Bone marrow (tissue), 2 donors: ENCODE results near the gene SDF2.

Experiments
- DNase-seq, 2 donors: peaks; one replicate each; lab custom pipeline; 2025; lab: John Stamatoyannopoulos, UW

SDF2 gene, protein sequence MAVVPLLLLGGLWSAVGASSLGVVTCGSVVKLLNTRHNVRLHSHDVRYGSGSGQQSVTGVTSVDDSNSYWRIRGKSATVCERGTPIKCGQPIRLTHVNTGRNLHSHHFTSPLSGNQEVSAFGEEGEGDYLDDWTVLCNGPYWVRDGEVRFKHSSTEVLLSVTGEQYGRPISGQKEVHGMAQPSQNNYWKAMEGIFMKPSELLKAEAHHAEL

DNA sequence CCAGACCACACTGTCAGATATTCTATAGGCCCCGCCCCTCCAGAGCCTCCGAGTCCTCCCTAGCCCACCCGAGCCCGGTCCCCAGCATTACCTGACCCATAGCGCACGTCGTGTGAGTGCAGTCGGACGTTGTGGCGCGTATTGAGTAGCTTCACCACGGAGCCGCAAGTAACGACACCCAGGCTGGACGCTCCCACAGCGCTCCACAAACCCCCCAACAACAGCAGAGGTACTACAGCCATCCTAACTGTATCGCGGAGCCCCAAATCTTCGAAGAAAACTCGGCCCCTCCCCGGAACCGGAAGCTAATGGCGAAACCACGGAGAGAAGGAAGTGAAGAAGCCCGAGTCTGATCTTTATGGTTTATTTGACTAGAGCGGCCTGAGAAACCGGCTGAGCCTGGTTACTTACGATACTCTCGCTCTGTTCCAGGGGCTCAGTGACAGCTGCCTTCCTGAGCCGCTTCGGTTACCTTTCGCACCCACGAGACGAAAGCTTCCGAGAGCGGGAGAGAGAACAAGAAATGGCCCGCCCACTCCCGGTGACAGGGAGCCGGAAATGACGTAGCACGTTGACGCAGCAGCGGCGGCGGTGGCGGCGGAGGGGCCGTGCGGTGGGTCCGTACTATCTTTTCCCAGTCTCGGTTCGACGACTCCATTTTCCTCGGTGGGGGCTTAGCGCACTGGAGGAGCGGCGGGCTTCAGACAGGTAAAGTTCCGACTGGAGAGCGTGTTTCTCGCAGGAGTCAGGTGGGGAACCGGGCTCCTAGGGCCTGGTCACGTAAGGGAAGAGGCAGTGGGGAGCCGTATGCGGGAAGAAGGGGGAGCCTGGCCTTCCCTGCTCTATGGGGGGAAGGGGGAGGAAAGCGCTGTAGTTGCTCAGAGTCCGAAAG, at the start of gene SDF2, which contains the start of gene SUPT6H:
TSS of gene SDF2 (minus strand) at position 272 of the 892 bp plus-strand sequence. CDS start at position 242, 30 bp downstream.
TSS of gene SUPT6H (plus strand) at position 571 of the 892 bp plus-strand sequence. CDS start 11,197 bp downstream, outside the sequence.
- peak; percentile 93 to 97 for DNase-seq

DNA sequence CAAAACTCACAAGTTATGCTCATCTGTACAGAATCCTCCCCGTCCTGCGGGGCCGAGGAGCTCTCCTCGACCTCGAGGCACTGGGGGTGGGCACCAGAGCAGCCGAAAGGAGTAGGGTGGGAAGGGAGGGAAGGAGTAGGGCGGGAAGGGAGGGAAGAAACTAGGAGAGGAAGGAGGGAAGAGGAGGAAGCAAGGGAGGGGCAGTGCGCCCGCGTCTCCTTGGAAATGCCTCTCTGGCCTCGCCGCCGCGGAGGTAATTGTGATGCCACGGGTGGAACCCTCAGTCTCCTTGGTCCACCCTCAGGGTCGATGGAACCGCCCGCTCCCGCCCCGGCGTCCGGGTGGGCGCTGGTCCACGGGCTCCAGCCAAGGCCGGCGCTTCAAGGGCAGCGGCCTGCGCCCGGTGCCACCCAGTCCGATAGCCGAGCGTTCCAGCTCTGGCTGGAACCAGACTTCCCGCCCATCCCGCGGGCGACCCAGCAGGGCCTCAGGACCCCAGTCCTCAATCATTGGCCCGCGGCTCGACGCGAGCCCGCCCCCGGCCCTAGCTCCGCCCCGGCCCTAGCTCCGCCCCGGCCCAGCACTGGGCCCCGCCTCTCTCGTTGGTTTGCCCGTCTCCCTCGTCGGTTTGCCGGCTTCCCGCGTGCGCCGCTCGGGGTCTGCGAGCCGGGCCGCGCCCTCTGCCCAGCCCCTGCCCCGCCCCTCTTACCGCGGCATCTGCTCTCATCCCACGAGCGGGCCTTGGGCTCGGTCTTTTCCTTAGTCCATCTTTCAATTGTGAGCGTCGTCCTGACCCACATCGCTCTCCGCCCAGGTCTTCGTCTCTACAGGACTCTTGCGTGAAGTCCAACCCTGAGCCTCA, 49.4 kb upstream of the SDF2 start:
- peak; percentile 67 to 75 for DNase-seq

DNA sequence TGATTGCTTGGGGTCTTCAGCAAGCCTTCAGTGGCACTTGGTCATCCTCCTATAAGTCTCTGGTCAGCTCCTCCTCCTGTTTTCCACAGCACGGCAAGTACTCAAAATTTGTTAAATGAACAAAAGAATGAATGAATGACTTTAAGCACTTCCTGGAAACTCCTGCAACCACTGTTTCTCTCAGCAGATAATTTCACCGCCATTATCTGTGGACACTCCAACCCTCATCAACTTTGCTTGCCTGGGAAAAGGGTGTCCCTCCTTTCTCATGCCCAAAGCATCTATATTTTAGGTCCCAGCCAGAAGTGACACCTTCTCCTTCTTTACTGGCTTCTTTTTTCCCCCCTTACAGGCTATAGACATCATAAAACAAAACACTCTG, 45.6 kb upstream of the SDF2 start:
- DNase-seq = no peak

DNA sequence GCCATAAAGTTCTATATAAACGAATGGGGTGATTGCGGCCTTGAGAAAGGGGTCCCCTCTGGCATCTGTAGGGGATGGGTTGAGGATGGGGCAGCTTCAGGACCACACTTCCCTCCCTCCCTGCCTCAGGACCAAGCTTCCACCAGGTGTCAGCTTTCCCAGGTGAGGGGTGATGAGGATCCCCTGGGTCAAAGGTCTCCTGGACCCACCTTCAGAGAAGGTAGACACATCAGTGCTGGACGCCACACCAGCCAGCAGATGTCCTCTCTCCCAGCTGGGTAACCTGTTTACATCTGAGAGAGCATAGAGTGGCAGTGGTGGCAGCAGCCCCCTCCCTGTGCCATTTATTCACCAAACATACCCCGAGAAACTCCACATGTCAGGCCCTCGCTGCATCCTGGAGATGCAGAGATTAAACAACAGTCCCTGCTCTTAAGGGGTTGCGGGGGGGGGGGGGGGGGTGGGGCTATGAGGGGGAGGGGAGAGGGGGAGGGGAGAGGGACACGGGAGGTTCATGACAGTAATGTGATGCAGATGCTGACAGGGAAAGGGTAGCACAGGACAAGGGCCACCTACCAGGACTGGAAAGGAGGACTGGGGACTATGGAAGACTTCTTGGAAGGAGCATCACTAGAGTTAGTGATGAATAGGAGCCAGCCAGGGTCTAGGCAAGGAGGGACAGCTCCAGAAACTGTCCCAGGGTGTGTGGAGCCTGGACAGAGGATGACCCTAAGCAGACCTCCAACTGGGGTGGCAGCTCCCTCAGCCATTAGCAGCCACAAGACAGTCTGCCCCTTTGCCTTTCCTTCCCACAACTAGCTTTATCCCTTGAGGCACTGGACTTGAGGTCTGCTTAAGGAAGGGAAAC, 45.0 kb upstream of the SDF2 start:
- DNase-seq = no peak

DNA sequence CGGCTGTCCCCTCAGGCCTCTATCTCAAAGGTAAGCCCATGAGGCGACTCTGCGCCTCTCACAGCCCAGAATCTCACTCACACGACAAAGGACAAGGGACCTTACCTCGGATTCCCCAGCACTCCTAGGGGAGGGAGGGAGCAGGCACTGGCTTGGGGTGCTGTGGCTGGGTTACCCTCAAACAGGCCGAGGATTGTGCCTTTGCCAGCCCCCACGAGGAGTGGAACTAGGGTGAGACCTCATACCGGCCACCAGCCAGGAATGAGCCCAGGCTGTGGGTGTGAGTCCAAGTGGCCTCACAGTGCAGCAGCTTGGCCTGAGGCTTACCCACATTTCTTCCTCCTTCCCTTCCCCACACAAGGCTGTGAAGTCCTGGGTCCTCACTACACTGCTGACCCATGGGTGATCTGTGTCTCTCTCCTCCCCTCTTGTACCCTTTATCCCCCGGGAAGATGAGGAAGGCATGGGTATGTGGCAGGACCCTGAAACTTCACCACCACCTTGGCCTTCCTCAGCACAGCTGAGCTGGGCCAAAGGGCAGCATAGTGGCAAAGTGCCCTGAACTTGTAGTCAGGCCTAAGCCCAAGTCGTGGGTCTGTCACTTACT, 44.1 kb upstream of the SDF2 start:
- no peak for DNase-seq

DNA sequence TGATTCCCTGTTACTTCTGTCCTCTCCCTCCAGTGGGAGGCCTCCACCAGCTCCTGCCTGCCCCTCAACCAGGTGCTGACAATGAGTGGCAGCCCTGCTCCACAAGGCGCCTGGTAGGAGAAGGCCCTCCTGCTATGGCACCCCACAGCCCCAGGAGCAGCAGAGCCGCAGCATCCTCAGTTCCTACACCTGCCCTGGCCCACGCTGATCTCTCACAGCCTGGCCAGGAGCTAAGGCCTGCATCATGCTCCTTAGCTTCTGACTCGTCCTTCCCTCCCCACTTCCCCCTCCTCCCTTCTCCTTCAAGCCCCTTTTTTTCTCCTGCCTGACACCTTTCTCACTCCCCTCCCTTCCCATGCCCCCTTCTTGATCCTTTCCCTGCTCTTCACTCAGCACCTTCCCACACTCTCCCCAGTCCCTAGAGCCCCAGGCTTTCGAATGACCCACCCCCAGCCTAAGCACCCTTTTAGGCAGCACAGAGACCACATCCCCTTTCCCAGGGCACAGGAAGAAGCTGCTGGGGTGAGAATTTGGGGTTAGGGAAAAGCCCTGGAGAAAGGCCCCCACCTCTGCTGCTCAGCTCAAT, 43.5 kb upstream of the SDF2 start:
- DNase-seq = no peak

DNA sequence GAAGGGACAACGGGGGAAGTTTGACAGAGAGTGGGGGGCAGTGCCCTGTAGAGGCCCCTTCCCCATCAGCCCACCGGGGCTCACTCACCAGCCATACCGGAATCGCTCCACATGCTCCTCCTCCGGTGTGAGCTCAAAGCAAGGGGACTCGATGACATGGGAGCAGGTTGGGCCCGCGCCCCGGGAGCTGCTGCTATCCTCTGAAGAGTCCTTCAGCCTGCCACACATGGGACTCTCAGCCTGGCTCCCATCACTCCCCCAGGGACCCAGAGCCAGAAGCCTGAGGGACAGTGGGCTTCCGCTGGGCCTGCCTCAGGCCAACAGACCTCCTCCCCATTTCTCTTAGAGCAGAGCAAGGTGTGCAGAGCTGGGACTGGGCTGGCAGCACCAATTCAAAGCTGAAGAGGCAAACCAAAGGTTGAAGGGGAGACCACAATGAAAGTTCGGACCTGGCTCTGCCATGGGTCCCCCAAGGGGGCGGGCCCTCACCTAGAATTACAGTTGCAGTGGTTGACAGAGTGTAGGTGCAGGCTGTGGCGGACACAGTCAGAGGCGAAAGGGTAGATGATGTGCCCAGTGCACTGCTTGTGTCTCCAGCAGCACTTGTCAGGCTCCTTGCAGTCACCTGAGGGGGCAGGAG, 42.6 kb upstream of the SDF2 start:
- DNase-seq = no peak

DNA sequence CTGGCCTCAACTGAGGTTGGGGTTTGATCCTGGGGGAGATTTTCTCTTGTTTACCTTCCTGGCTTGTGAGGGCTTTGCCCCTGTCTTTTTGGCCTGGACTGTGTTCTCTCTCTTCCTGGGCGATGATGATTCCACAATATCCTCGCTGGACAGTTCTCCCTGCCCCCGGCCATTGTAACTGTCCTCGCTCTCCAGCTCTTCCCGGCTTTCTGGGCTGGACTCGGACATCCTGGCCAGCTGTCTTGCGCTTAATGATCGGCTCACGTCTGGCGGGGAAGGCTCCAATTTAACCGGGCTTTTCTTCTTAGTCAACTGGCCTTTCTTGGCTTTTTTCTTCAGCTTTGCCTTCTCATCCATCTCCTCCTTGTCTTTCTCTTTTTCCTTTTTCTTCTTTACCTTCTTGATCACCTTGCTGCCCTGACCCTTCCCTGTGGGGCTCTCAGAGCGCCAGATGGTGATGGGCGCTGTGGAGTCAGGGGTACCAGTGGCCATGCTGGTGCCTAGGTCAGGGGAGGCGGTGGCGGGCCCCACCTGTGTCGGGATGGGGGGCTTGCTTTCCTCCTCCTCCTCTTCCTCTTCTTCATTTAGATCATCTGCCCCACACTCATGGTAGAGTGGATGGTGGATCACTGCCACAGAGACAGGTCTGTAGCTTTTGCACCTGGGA, 42.0 kb upstream of the SDF2 start:
- no peak for DNase-seq

DNA sequence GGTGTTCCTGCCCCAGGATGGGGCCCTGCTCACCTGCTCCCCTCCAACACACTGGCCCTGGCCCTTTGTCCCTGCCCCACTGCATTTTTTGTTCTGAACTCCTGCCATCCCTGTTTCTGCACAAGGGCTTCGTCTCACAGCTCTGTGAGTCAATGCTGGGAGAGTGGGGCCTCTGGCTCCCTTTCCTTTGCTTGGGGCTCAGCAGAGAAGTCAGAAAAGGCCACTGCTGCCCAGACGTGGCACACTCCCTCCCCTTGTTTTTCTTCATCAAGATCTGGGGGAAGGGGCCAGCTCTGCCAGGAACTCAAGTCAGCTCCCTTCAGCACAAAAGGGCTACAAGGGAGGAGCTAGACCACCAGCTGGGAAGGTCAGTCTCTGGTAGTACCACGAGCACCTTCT, 41.0 kb upstream of the SDF2 start:
- no peak for DNase-seq

DNA sequence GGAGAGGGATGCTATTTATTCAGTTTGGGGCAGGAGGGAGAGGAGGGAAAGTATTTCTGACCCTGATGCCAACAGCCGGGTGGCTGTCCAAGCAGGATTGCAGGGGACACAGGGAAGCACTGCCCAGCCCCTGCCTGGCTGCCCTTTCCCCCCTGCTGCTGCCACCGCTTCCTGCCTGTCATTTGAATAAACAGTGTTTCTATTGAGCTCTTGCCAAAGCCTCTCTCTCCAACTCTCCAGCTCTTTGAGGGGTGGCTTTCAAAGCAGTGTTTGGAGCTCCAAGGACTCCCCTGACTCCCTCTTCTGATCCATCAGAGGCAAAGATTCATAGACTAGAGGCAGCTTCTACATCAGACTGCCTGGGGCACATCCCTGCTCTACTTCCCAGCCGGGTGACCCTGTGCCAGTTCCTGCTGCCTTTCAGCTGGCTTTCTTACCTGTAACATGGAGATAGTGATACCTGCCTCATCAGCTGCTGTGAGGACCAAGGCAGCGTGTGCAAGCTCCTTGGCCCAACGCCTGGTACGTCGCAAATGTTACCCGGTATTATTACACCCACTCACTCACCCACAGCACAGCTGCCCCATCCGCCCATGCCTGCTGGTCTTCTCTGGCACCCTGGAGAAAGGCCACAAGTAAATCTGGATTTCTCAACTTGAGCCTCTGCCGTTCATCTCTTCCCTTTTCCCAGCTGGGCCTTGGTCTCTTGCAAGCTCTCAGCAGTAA, 40.5 kb upstream of the SDF2 start:
- no peak for DNase-seq

DNA sequence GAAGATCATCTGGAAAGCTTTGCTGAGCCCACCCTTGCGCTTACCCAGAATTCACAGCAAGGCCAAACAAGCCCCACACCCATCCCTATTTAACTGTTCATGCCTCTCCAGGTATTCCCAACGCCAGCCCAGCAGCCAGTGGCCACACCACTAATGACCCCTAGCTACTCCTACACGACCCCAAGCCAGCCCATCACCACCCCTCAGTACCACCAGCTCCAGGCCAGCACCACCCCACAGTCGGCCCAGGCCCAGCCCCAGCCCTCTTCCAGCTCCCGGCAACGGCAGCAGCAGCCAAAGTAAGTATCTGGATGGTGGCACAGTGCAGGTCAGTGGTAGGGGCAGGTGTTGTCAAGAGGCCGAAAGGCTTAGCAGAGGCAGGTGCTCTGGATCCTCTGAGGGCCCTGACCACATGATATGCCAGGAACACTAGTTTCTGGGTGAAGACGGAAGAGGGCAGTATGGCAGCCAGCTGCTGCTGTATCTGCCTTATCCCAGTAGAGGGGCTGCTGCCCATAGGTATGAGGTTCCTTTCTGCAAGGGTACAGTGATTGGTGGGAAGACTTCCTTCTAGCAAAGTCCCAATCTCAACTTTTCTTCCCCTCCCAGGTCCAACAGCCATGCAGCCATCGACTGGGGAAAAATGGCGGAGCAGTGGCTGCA, 39.3 kb upstream of the SDF2 start:
- DNase-seq = no peak

DNA sequence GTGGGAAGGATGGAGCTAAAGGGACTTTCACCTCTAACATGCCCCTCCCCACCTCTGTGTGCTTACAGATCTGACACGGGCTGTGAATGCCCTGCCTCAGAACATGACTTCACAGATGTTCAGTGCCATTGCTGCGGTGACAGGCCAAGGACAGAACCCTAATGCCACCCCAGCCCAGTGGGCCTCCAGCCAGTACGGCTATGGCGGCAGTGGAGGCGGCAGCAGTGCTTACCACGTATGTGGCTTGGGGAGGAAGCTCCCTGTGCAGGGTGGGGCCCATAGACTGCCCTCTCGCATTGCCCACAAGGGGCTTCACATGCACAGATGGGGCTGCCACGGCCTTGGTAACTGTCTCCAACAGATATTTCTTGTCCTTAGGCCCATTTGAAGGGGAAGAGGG, 38.6 kb upstream of the SDF2 start:
- DNase-seq = no peak

DNA sequence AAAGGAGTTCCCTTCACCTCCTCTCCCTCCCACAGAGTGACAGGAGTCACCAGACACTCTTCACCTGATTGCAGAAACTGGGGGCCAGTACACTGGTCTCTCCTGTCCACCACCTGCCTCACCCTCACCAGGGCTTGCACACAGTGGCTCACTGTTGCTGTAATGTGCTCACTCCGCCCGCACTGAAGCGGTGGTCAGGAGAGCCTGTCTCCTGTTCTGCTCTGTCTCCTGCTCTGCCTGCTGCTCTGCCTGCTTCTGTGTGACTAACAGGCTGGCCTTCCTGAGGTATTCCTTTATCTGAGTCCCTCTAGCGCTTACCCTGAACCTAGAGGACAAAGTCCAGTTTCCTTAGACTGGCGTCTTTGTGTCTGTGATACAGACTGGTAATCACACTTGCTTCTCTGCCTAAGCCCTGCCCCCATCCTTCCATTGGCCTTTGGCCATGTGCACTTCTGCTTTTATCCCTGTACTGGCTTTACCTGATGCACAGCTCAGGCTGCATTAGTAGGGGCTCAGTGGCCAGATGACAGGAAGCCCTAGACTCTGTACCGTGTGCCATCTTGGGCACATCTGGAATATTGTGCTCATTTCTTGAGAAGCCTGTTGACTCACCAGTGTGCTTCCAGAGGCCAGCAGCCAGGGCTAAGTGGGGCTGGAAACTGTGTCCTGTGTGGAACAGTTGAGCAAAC, 36.7 kb upstream of the SDF2 start:
- no peak for DNase-seq

DNA sequence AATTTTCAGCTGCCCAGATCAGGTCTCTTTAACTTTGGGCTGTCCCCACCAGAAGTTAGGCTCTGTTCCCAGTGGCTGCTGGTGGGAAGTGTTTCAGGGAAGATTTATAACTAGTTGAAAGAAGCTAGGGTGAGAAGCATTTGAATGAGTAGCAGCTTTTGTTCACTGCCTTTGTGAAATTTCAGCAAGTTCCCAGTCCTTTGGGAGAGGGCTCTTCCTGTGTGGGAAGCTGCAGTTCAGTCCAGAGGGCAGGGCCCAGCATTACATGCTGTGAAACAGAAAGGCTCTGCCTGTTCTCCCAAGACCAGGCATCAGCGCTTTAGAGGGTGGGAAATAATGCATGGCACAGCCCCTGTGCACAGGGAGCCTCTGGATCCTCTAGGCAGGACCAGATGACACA, 32.2 kb upstream of the SDF2 start:
- DNase-seq = no peak

DNA sequence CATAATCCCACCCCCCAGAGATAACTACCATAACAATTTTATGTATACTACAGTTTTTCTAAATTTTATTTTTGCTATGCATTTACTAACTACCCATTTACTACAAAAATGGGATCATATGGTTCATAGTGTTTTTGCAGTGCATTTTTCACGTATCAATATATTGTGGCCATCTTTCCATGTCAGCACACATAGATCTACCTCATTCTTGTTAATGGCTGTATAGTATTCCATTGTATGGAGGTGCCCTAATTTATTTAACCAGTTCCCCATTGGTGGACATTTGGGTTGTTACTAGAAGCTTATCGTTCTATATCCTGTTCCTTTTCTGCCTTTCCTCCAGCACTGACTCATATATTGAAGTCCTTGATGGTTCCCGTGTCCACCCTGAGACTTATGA, 27.3 kb upstream of the SDF2 start:
- no peak for DNase-seq

DNA sequence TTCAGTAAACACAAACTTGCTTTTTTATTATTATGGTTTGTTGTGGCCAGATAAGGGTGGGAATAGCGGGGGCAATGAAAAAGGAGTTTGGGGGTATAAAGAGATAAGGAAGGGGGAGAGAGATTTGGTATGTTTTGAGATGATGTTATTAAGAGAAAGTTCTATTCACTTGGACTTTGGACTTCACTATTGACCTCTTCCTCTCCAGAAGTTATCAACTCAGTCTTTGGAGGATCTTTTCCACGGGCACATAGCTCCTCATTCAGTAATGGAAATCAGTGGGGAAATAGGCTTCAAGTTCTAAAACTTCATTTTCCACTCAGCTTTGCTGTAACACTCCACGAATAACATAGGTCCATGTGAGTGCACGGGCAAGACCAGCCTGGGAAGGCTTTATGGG, 26.8 kb upstream of the SDF2 start:
- no peak for DNase-seq

DNA sequence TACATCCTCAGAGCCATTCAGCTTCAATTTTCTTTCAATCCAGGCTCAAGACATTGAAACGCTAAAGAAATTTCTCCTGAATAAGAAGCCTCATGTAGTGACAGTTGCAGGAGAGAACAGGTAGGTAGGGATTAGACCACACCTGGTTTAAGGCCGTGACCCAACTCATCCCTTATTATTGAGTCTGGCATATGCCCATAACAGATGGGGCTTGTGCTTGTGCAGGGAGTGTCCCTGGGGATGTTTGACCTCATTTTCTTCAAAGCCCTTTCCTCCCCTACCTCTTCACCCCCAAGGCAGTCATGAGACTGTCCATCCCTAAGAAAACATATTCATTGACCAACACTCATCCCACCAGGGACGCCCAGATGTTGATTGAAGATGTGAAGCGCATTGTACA, 24.6 kb upstream of the SDF2 start:
- no peak for DNase-seq

DNA sequence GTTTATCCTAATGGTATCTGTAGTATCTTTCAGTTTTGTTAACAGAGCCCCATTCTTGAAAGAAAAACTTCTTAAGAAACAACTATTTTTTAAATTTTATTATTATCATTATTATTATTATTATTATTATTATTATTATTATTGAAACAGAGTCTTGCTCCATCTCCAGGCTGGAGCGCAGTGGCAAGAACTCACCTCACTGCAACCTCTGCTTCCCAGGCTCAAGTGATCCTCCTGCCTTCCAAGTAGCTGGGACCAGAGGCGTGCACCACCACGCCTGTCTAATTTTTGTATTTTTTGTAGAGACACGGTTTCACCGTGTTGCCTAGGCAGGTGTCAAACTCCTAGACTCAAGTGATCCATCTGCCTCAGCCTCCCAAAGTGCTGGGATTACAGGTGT, 23.7 kb upstream of the SDF2 start:
- DNase-seq = no peak
